Measurements from ENCODE around the gene STARD6. TPM values are rescaled to one million over a fixed set of nuclear protein-coding genes. Genes with fewer than 3 reads are reported as not detected.

Gene STARD6
- total RNA-seq, 2 experiments from 2014 or later = not detected

- intact Hi-C loops (cut with micrococcal nuclease; ENCODE audit: unreplicated experiment) = no loop called here
- Histone ChIP-seq H3K79me2 (ENCODE audit: insufficient read depth, low read depth, low read length) (no peaks in the 10 kb centered on the region), H3K4me1 (ENCODE audit: insufficient read depth, low read length, poor library complexity, severe bottlenecking) (no peaks in the 10 kb centered on the region), H4K20me1 (ENCODE audit: insufficient read depth, low read length) (no peaks in the 10 kb centered on the region), H3K36me3 (ENCODE audit: insufficient read depth, low read length) (peaks cover 35% of the 10 kb centered on the region), H3K4me2 (ENCODE audit: low read length) (no peak overlapping the region), H3K9me2 (ENCODE audit: insufficient read depth, low read length) (no peaks in the 10 kb centered on the region), H3K4me3 (ENCODE audit: low read depth, low read length, poor library complexity, severe bottlenecking) (no peak overlapping the region), H3K27ac (ENCODE audit: low read depth, low read length, poor library complexity, severe bottlenecking) (no peak overlapping the region), H3K9me3 (ENCODE audit: low read length) (no peaks in the 10 kb centered on the region), H2AFZ (ENCODE audit: low read length) (no peak overlapping the region)
- ChIA-PET CTCF (ENCODE audit: unreplicated experiment) (no interaction called here), POLR2A (interaction anchor here (1.3 kb wide), 1 partner anchor 12 kb away, joined by 3 read pairs; no protein-coding TSS in a partner anchor)
- DNase-seq (ENCODE audit: low spot score) = no peak
- no TSS peak for BruUV-seq (replicated peaks)
- TF ChIP-seq CTCF (conservative IDR thresholded peaks at IDR 0.05; ENCODE audit: low read length) (no peak), EZH2phosphoT487 (IDR thresholded peaks at IDR 0.05; ENCODE audit: borderline replicate concordance, low read depth, low read length) (no peak)
These were observed 20.4 kb upstream of the STARD6 start for GRCh38 chr18:54378057-54378456.

- TF ChIP-seq CTCF (conservative IDR thresholded peaks at IDR 0.05; ENCODE audit: low read length) (no peak), EZH2phosphoT487 (IDR thresholded peaks at IDR 0.05; ENCODE audit: borderline replicate concordance, low read depth, low read length) (no peak)
- H3K9me3 ChIP-seq (ENCODE audit: low read length) = no peaks in the 10 kb centered on the region
- H3K4me2 ChIP-seq (ENCODE audit: low read length) = peak overlapping the region; percentile 98
- H4K20me1 ChIP-seq (ENCODE audit: insufficient read depth, low read length) = peaks cover 6% of the 10 kb centered on the region; the same call in 1 of the 2 replicates
- H2AFZ ChIP-seq (ENCODE audit: low read length) = no peak overlapping the region
- CTCF ChIA-PET (ENCODE audit: unreplicated experiment) = no interaction called here
- no peak overlapping the region for H3K4me3 ChIP-seq (ENCODE audit: low read depth, low read length, poor library complexity, severe bottlenecking)
- no TSS peak for BruUV-seq (replicated peaks)
- intact Hi-C loops (cut with micrococcal nuclease; ENCODE audit: unreplicated experiment) = no loop called here
- no peak overlapping the region for H3K27ac ChIP-seq (ENCODE audit: low read depth, low read length, poor library complexity, severe bottlenecking)
- no peak for DNase-seq (ENCODE audit: low spot score)
- H3K79me2 ChIP-seq (ENCODE audit: insufficient read depth, low read depth, low read length) = peaks cover 19% of the 10 kb centered on the region
- no peaks in the 10 kb centered on the region for H3K9me2 ChIP-seq (ENCODE audit: insufficient read depth, low read length)
- peaks cover 26% of the 10 kb centered on the region; the same call in 1 of the 2 replicates for H3K36me3 ChIP-seq (ENCODE audit: insufficient read depth, low read length)
- peaks cover 21% of the 10 kb centered on the region for H3K4me1 ChIP-seq (ENCODE audit: insufficient read depth, low read length, poor library complexity, severe bottlenecking)
- POLR2A ChIA-PET = no interaction called here
These were observed 2.7 kb upstream of the STARD6 start for GRCh38 chr18:54360406-54360805.

GRCh38 chr18:54359233-54359632, 1.6 kb upstream of the STARD6 start:
- Histone ChIP-seq H3K4me3 (ENCODE audit: low read depth, low read length, poor library complexity, severe bottlenecking) (peak overlapping the region; percentile 88), H3K27ac (ENCODE audit: low read depth, low read length, poor library complexity, severe bottlenecking) (no peak overlapping the region), H2AFZ (ENCODE audit: low read length) (no peak overlapping the region), H3K79me2 (ENCODE audit: insufficient read depth, low read depth, low read length) (peaks cover 19% of the 10 kb centered on the region), H3K9me2 (ENCODE audit: insufficient read depth, low read length) (no peaks in the 10 kb centered on the region), H3K36me3 (ENCODE audit: insufficient read depth, low read length) (peaks cover 26% of the 10 kb centered on the region; the same call in 1 of the 2 replicates), H4K20me1 (ENCODE audit: insufficient read depth, low read length) (peaks cover 6% of the 10 kb centered on the region; the same call in 1 of the 2 replicates), H3K9me3 (ENCODE audit: low read length) (no peaks in the 10 kb centered on the region), H3K4me2 (ENCODE audit: low read length) (peak overlapping the region; percentile 98), H3K4me1 (ENCODE audit: insufficient read depth, low read length, poor library complexity, severe bottlenecking) (peaks cover 21% of the 10 kb centered on the region)
- no peak for TF ChIP-seq CTCF (conservative IDR thresholded peaks at IDR 0.05; ENCODE audit: low read length)
- TF ChIP-seq EZH2phosphoT487 (IDR thresholded peaks at IDR 0.05; ENCODE audit: borderline replicate concordance, low read depth, low read length) = no peak
- BruUV-seq (replicated peaks) = no TSS peak
- ChIA-PET CTCF (ENCODE audit: unreplicated experiment) (no interaction called here), POLR2A (interaction anchor here (0.6 kb wide), 1 partner anchor 254 kb away, joined by 5 read pairs; no protein-coding TSS in a partner anchor)
- no peak for DNase-seq (ENCODE audit: low spot score)
- intact Hi-C loops (cut with micrococcal nuclease; ENCODE audit: unreplicated experiment) = loop anchor here (2.0 to 10.0 kb wide), 2 partner anchors 136 to 1226 kb away; partner anchors contain the start of gene TCF4
